Panc1 (cell line): ENCODE data around the gene ARHGEF3.

Experiments used
- CTCF ChIP-seq: fragments of 450-650 bp; IDR thresholded peaks from 2 replicates; pipeline ENCODE4 v1.5.1; 2017; ENCODE audit warnings: mild to moderate bottlenecking
- POLR2AphosphoS5 ChIP-seq: IDR thresholded peaks from 2 replicates; pipeline ENCODE4 v1.6.1; 2012; ENCODE audit warnings: mild to moderate bottlenecking, low read depth, low read length, moderate library complexity
- SIN3A ChIP-seq: IDR thresholded peaks from 2 replicates; pipeline ENCODE4 v1.6.1; 2012; ENCODE audit warnings: low read depth, mild to moderate bottlenecking, low read length, moderate library complexity, borderline replicate concordance; ENCODE audit not compliant: insufficient read depth
- TCF7L2 ChIP-seq: IDR thresholded peaks from 2 replicates; pipeline ENCODE4 v1.6.1; 2011; ENCODE audit warnings: mild to moderate bottlenecking, low read depth, low read length, inconsistent platforms
- TF ChIP-seq, protein P1 (sequence below), 2 experiments: IDR thresholded peaks; 2 replicates each; pipeline ENCODE4 v1.6.1; 2011 to 2012; ENCODE audit warnings: low read depth in 2 of 2, control low read depth in 1 of 2, low read length in 1 of 2, mild to moderate bottlenecking in 1 of 2, moderate library complexity in 1 of 2; ENCODE audit not compliant: insufficient read depth in 1 of 2

DNA sequence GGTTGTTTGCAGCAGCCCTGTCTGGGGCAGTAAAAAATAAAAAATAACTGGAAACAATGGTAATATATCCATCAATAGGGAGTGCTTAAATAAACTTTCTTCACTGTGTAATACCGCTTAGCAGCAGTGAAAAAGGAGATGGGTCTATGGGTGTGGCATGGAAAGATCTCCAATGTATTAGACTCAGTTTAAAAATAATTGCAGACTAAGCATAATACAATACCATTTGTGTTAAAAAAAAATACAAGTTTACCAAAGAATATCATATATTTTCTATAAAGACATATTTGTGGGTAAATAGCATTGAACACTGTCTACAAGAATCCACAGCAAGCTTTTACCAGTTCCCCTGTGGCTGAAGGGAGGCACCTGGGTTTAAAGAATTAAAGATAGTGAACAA lies 1.0 kb upstream of the ARHGEF3 start:
- TF ChIP-seq CTCF (no peak), POLR2AphosphoS5 (no peak), TCF7L2 (no peak), SIN3A (no peak)
- TF ChIP-seq, protein P1, sequence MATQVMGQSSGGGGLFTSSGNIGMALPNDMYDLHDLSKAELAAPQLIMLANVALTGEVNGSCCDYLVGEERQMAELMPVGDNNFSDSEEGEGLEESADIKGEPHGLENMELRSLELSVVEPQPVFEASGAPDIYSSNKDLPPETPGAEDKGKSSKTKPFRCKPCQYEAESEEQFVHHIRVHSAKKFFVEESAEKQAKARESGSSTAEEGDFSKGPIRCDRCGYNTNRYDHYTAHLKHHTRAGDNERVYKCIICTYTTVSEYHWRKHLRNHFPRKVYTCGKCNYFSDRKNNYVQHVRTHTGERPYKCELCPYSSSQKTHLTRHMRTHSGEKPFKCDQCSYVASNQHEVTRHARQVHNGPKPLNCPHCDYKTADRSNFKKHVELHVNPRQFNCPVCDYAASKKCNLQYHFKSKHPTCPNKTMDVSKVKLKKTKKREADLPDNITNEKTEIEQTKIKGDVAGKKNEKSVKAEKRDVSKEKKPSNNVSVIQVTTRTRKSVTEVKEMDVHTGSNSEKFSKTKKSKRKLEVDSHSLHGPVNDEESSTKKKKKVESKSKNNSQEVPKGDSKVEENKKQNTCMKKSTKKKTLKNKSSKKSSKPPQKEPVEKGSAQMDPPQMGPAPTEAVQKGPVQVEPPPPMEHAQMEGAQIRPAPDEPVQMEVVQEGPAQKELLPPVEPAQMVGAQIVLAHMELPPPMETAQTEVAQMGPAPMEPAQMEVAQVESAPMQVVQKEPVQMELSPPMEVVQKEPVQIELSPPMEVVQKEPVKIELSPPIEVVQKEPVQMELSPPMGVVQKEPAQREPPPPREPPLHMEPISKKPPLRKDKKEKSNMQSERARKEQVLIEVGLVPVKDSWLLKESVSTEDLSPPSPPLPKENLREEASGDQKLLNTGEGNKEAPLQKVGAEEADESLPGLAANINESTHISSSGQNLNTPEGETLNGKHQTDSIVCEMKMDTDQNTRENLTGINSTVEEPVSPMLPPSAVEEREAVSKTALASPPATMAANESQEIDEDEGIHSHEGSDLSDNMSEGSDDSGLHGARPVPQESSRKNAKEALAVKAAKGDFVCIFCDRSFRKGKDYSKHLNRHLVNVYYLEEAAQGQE (IDR thresholded peaks at IDR 0.05; ENCODE audit: insufficient read depth in 1 of 2, low read depth in 2 of 2, low read length in 1 of 2), result no peak
